Activated CD4-positive, alpha-beta T cell treated with anti-CD3 and anti-CD28 coated beads for 1 hour (primary cell): ENCODE data around the gene JDP2.
A peak's percentile ranks its signal among the peaks of the same experiment; 100 is the strongest.

ENCODE experiments used
- DNase-seq: peaks from one replicate; pipeline ENCODE4 v3.0.0-alpha.2; 2020

Gene JDP2

GRCh38 chr14:75520852-75521251 is 93.0 kb downstream of the JDP2 start:
- no peak for DNase-seq

- DNase-seq = no peak
These were observed 93.8 kb downstream of the JDP2 start for GRCh38 chr14:75521415-75522199.

- DNase-seq = peak; percentile 66
These were observed 94.6 kb downstream of the JDP2 start, which contains the start of gene BATF for GRCh38 chr14:75522224-75522982. BATF (plus strand) TSS chr14:75522469; CDS start chr14:75522683, 214 bp downstream.

GRCh38 chr14:75522983-75523318 is 95.1 kb downstream of the JDP2 start:
- no peak for DNase-seq
